Thyroid gland (tissue), 4 donors: ENCODE results near the gene EPB41L1. TPM values are rescaled to one million over a fixed set of nuclear protein-coding genes. Genes with fewer than 3 reads are reported as not detected.
A peak's percentile ranks its signal among the peaks of the same experiment; 100 is the strongest.

Experiments used
- DNase-seq, 2 donors: peaks; one replicate each; pipeline ENCODE4 v3.0.0-alpha.2; 2019
- H3K27ac ChIP-seq, 3 donors: fragments of 200-600 bp; sonication (generic); 1 replicate in 2 of 3; 2 replicates in 1 of 3; pipeline ENCODE4 v1.5.1; 2016 to 2019; ENCODE audit warnings: mild to moderate bottlenecking in 1 of 3, moderate library complexity in 1 of 3
- H3K27me3 ChIP-seq: fragments of 200-600 bp; sonication (generic); one replicate; pipeline ENCODE4 v1.5.1; 2019
- H3K36me3 ChIP-seq, 2 donors: fragments of 200-600 bp; sonication (generic); one replicate each; pipeline ENCODE4 v1.5.1; 2016 to 2019
- H3K4me1 ChIP-seq, 2 donors: fragments of 200-600 bp; sonication (generic); one replicate each; pipeline ENCODE4 v1.5.1; 2017 to 2019
- H3K4me3 ChIP-seq, 3 donors: fragments of 200-600 bp; sonication (generic); replicated peaks in 1 of 3; 1 replicate in 2 of 3; 2 replicates in 1 of 3; pipeline ENCODE4 v1.5.1; 2016; ENCODE audit warnings: mild to moderate bottlenecking in 1 of 3
- H3K9me3 ChIP-seq: fragments of 200-600 bp; sonication (generic); one replicate; pipeline ENCODE4 v1.5.1; 2017
- CTCF ChIP-seq, 6 experiments: fragments of 200-600 bp in 3 of 6; fragments of 450-650 bp in 3 of 6; sonication (generic) in 3 of 6; IDR thresholded peaks; one replicate each; pipeline ENCODE4 v1.5.1; 2016 to 2019; ENCODE audit warnings: antibody characterized with exemption in 6 of 6, mild to moderate bottlenecking in 2 of 6, inconsistent platforms in 1 of 6, moderate library complexity in 1 of 6
- POLR2A ChIP-seq, 2 donors: fragments of 450-650 bp; IDR thresholded peaks; one replicate each; pipeline ENCODE4 v1.6.1; 2017; ENCODE audit warnings: antibody characterized with exemption in 2 of 2, mild to moderate bottlenecking in 2 of 2, moderate library complexity in 1 of 2
- WGBS, 2 donors: methylation state at CpG; one replicate each; pipeline ENCODE4 v1.1.5; 2017; 5-methylcytosine and 5-hydroxymethylcytosine counted together
- intact Hi-C: fragments of 100-400 bp; cut with DNase I; formaldehyde crosslinking; loops from one replicate; pipeline ENCODE4 v1.15.1; 2023
- total RNA-seq, 4 donors: library from RNA; depleted of rRNA; stranded (reverse); fragments of >200 nt; gene quantifications; one replicate each; pipeline ENCODE4 v1.2.3, GENCODE V29; 2016

The EPB41L1 gene
- total RNA-seq, 4 donors from 2014 or later, result 15.4 to 75.2 (median 42.3) TPM

DNA sequence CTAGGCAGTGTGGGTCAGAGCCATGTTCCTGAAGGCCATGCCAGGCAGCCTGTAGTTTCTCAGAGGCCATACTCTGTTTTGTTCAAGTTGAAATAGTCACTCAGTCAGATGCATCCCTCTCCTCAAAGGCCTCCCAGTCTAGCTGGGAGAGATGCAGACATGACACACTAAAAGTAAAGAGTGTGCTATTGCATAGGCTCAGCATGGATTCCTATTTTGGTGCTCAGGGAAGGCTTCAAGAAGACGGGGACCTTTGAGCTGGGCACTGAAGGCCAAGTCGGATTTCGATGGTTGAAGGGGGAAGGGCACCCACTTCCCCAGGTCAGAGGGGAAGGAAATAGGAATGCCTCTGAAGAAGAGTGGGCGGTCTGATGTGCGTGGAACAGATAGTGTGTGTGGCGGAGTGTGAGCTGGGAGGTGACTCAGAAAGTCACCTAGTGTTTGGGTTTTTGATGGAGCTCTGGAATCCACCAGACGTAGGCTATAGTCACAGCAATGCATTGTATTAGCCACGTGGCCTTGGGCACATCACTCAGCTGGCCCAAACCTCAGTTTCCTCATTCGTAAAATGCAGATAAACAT is 3.7 kb downstream of the EPB41L1 start:
- DNase-seq, result no peak
- H3K27me3 ChIP-seq, result no peaks in the 10 kb centered on the region
- peaks cover 10 to 28% of the 10 kb centered on the region in 2 donors for H3K4me1 ChIP-seq
- 79 to 87% methylated on average over 9 of the region's 9 CpGs for WGBS, 2 donors
- no peaks in the 10 kb centered on the region for H3K9me3 ChIP-seq
- intact Hi-C loops, result loop anchor here (5.0 kb wide), 1 partner anchor 39 kb away; no protein-coding TSS in a partner anchor
- H3K27ac ChIP-seq, result no peak overlapping the region
- TF ChIP-seq CTCF (IDR thresholded peaks at IDR 0.05) (no peak), POLR2A (IDR thresholded peaks at IDR 0.05) (no peak)
- no peaks in the 10 kb centered on the region for H3K36me3 ChIP-seq
- no peak overlapping the region for H3K4me3 ChIP-seq

GRCh38 chr20:36159833-36160232 is 5.3 kb downstream of the EPB41L1 start:
- TF ChIP-seq CTCF (IDR thresholded peaks at IDR 0.05) (no peak), POLR2A (IDR thresholded peaks at IDR 0.05) (no peak)
- Histone ChIP-seq H3K27ac (no peak overlapping the region), H3K36me3 (no peaks in the 10 kb centered on the region)

GRCh38 chr20:36162272-36162966 is 7.9 kb downstream of the EPB41L1 start:
- 47 to 51% methylated on average over 8 to 14 of the region's 14 CpGs for WGBS, 2 donors
- Histone ChIP-seq H3K9me3 (no peaks in the 10 kb centered on the region), H3K4me1 (no peaks in the 10 kb centered on the region), H3K36me3 (no peaks in the 10 kb centered on the region), H3K4me3 (no peak overlapping the region), H3K27ac (no peak overlapping the region), H3K27me3 (no peaks in the 10 kb centered on the region)
- TF ChIP-seq POLR2A (IDR thresholded peaks at IDR 0.05) (no peak), CTCF (IDR thresholded peaks at IDR 0.05) (no peak)
- intact Hi-C loops, result no loop called here
- peak; percentile 31 to 36 for DNase-seq

More at GRCh38 chr20:36159833-36160232, 5.3 kb downstream of the EPB41L1 start:
- Histone ChIP-seq H3K9me3 (no peaks in the 10 kb centered on the region), H3K4me3 (no peak overlapping the region), H3K4me1 (peaks cover 0 to 17% of the 10 kb centered on the region in 2 donors), H3K27me3 (no peaks in the 10 kb centered on the region)
- intact Hi-C loops, result loop anchor here (5.0 kb wide), 1 partner anchor 37 kb away; no protein-coding TSS in a partner anchor
- no peak for DNase-seq

DNA sequence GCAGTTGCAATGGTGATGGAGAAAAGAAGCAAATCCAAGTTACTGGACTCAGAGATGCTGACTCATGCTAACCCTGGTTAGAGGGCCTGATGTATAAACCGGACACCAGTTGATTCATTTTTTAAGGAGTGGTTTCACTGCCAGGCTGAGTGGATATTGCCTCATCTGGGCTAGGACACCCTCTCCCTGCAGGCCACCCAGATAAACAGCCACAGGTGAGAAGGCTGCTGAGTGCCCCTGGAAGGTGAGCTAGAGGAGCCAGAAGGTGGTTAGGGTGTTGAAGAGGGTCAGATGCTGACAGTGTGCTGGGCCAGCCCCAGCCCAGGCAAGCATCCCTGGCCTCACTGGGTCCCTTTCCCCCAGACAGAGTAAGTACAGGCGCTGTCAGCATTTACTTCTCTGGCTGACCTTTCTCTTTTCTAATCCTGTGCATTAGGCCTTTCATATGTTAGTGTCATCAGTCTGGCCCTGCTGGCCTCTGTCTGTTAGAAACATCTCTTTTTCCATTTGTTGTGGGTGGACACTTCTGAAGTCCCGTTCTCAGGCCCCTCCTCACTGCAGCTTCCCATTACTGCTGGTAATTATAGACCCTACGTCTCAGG is 13.5 kb downstream of the EPB41L1 start:
- Histone ChIP-seq H3K9me3 (no peaks in the 10 kb centered on the region), H3K27ac (no peak overlapping the region), H3K4me1 (no peaks in the 10 kb centered on the region), H3K4me3 (no peak overlapping the region), H3K27me3 (no peaks in the 10 kb centered on the region), H3K36me3 (no peaks in the 10 kb centered on the region)
- intact Hi-C loops, result no loop called here
- no peak for DNase-seq
- 84 to 93% methylated on average over 4 of the region's 4 CpGs for WGBS, 2 donors
- TF ChIP-seq POLR2A (IDR thresholded peaks at IDR 0.05), result no peak
- no peak for TF ChIP-seq CTCF (IDR thresholded peaks at IDR 0.05)
